Testis (tissue), 3 donors: ENCODE measurements around the gene EXOSC1. TPM values are rescaled to one million over a fixed set of nuclear protein-coding genes. Genes with fewer than 3 reads are reported as not detected.

Experiments used
- DNase-seq: peaks from one replicate; pipeline ENCODE4 v3.0.0-alpha.2; 2019
- H3K27ac ChIP-seq, 2 donors: fragments of 200-600 bp; sonication (generic); one replicate each; pipeline ENCODE4 v1.5.1; 2019
- H3K27me3 ChIP-seq: fragments of 200-600 bp; sonication (generic); one replicate; pipeline ENCODE4 v1.5.1; 2019
- H3K36me3 ChIP-seq: fragments of 200-600 bp; sonication (generic); one replicate; pipeline ENCODE4 v1.5.1; 2017; ENCODE audit warnings: low read depth; ENCODE audit errors: missing control alignments
- H3K4me1 ChIP-seq: fragments of 200-600 bp; sonication (generic); one replicate; pipeline ENCODE4 v1.5.1; 2019
- H3K4me3 ChIP-seq, 2 donors: fragments of 200-600 bp; sonication (generic); one replicate each; pipeline ENCODE4 v1.5.1; 2017 to 2019
- H3K9me3 ChIP-seq: fragments of 200-600 bp; sonication (generic); one replicate; pipeline ENCODE4 v1.5.1; 2017
- CTCF ChIP-seq, 3 experiments: fragments of 450-650 bp in 2 of 3; fragments of 200-600 bp in 1 of 3; sonication (generic) in 1 of 3; IDR thresholded peaks; one replicate each; pipeline ENCODE4 v1.5.1; 2016 to 2019; ENCODE audit warnings: antibody characterized with exemption in 3 of 3, mild to moderate bottlenecking in 2 of 3, moderate library complexity in 1 of 3
- POLR2A ChIP-seq: fragments of 450-650 bp; IDR thresholded peaks from one replicate; pipeline ENCODE4 v1.6.1; 2017; ENCODE audit warnings: antibody characterized with exemption, mild to moderate bottlenecking, moderate library complexity
- WGBS, 2 donors: methylation state at CpG; one replicate each; pipeline ENCODE4 v1.1.5; 2018; 5-methylcytosine and 5-hydroxymethylcytosine counted together
- intact Hi-C: fragments of 100-400 bp; cut with DNase I; formaldehyde crosslinking; loops from one replicate; pipeline ENCODE4 v1.15.1; 2023; ENCODE audit warnings: low total_unique reads
- polyA plus RNA-seq: library from polyadenylated mRNA; stranded (reverse); fragments of 350-450 nt; fragmentation: Illumina TruSeq; extraction: RNeasy Lipid Tissue Mini Kit (QIAGEN cat#74804); gene quantifications from one replicate; pipeline ENCODE4 v1.2.3, GENCODE V29; 2014; ENCODE audit warnings: low read depth, low replicate concordance; ENCODE audit not compliant: insufficient read depth
- total RNA-seq, 2 donors: library from RNA; depleted of rRNA; stranded (reverse); fragments of >200 nt; gene quantifications; one replicate each; pipeline ENCODE4 v1.2.3, GENCODE V29; 2016

Gene EXOSC1
- total and polyA plus RNA-seq, 3 donors from 2014 or later: 24.5 to 31.4 (median 27.9) TPM

DNA sequence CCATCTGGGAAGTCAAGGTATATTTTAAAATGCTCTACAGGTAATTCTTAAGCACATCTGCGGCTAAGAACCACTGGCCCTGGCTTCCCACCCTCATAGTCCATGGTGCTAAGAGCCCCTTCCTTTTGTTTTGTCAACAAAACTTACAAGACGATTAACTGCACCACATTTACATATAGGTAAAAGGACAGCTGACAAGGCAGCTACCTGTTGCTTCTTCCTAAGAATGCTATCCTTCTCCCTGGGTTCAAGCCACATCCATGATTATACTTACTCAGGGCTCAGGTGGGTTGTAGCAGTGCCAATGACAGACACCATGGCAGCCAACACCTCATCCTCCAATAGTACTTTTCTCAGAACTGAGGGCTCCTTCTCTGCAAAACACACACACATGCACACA lies 16.5 kb upstream of the EXOSC1 start:
- no peaks in the 10 kb centered on the region for H3K27me3 ChIP-seq
- no peak for DNase-seq
- WGBS, 2 donors: 82 to 85% methylated on average over 2 of the region's 2 CpGs
- no peaks in the 10 kb centered on the region for H3K36me3 ChIP-seq
- intact Hi-C loops: loop anchor here (10.0 kb wide), 1 partner anchor 82 kb away; no protein-coding TSS in a partner anchor
- no peak overlapping the region for H3K4me3 ChIP-seq
- H3K4me1 ChIP-seq: no peaks in the 10 kb centered on the region
- H3K27ac ChIP-seq: no peak overlapping the region
- TF ChIP-seq CTCF (IDR thresholded peaks at IDR 0.05) (no peak), POLR2A (no peak)
- H3K9me3 ChIP-seq: no peaks in the 10 kb centered on the region

- intact Hi-C loops: loop anchor here (10.0 kb wide), 1 partner anchor 85 kb away; no protein-coding TSS in a partner anchor
- H3K4me1 ChIP-seq: no peaks in the 10 kb centered on the region
Measured at GRCh38 chr10:97459933-97460332, 14.1 kb upstream of the EXOSC1 start.

DNA sequence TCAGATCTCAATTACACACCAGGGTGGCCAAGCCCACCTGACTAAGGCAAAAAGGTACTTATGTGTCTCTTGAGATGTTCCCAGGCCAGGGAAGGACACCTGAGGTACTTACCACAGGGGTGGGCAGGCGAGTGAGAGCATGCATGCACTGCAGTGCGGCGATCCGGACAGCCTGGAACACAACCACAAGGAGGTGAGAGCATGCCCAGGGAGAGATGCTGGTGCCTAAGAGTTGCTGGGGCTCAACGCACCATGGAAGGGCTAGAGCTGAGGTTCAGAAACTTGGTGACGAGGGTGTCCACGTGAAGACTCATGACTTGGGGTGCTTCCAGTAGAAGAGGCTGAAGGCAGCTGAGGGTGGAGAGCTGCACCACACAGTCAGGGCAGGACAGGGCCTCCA lies 13.3 kb upstream of the EXOSC1 start:
- TF ChIP-seq CTCF (IDR thresholded peaks at IDR 0.05): no peak
- TF ChIP-seq POLR2A: no peak
- Histone ChIP-seq H3K4me3 (no peak overlapping the region), H3K27ac (no peak overlapping the region), H3K4me1 (no peaks in the 10 kb centered on the region), H3K36me3 (no peaks in the 10 kb centered on the region), H3K9me3 (no peaks in the 10 kb centered on the region), H3K27me3 (no peaks in the 10 kb centered on the region)
- WGBS, 2 donors: 89 to 93% methylated on average over 7 of the region's 7 CpGs
- intact Hi-C loops: no loop called here
- no peak for DNase-seq

More at GRCh38 chr10:97459933-97460332, 14.1 kb upstream of the EXOSC1 start:
- Histone ChIP-seq H3K27ac (no peak overlapping the region), H3K9me3 (no peaks in the 10 kb centered on the region), H3K27me3 (no peaks in the 10 kb centered on the region), H3K36me3 (no peaks in the 10 kb centered on the region), H3K4me3 (no peak overlapping the region)
- TF ChIP-seq CTCF (IDR thresholded peaks at IDR 0.05): no peak
- TF ChIP-seq POLR2A: no peak
- DNase-seq: no peak
- WGBS, 2 donors: 84 to 87% methylated on average over 7 of the region's 7 CpGs

GRCh38 chr10:97456686-97457065 lies 10.9 kb upstream of the EXOSC1 start:
- Histone ChIP-seq H3K4me1 (no peaks in the 10 kb centered on the region), H3K9me3 (no peaks in the 10 kb centered on the region), H3K27ac (no peak overlapping the region), H3K27me3 (no peaks in the 10 kb centered on the region), H3K4me3 (no peak overlapping the region), H3K36me3 (no peaks in the 10 kb centered on the region)
- no peak for DNase-seq
- 64 to 74% methylated on average over 3 of the region's 3 CpGs for WGBS, 2 donors
- TF ChIP-seq CTCF (IDR thresholded peaks at IDR 0.05): no peak
- TF ChIP-seq POLR2A: no peak
- intact Hi-C loops: no loop called here

- H3K27ac ChIP-seq: no peak overlapping the region
- WGBS, 2 donors: 66 to 75% methylated on average over 5 of the region's 5 CpGs
- no peak for DNase-seq
- H3K9me3 ChIP-seq: no peaks in the 10 kb centered on the region
- H3K27me3 ChIP-seq: no peaks in the 10 kb centered on the region
- H3K4me3 ChIP-seq: no peak overlapping the region
- no peaks in the 10 kb centered on the region for H3K4me1 ChIP-seq
- H3K36me3 ChIP-seq: no peaks in the 10 kb centered on the region
- no peak for TF ChIP-seq POLR2A
- TF ChIP-seq CTCF (IDR thresholded peaks at IDR 0.05): no peak
- intact Hi-C loops: no loop called here
Measured at GRCh38 chr10:97456034-97456685, 10.4 kb upstream of the EXOSC1 start.
